RPMI7951 (cell line): ENCODE results near the gene RAMP3. TPM values are rescaled to one million over a fixed set of nuclear protein-coding genes. Genes with fewer than 3 reads are reported as not detected.

Source experiments
- DNase-seq: peaks from one replicate; pipeline ENCODE4 v3.0.0-alpha.2; 2012; ENCODE audit warnings: low read depth
- total RNA-seq: library from RNA; depleted of rRNA; stranded (reverse); fragments of >200 nt; shearing (Covaris generic); gene quantifications from 2 replicates; pipeline ENCODE4 v1.2.3, GENCODE V29; 2014; rRNA removed

The RAMP3 gene
- total RNA-seq, 1 experiment from 2014 or later, result 0.84 TPM

- no peak for DNase-seq
Observed at GRCh38 chr7:45220846-45221618, 63.4 kb downstream of the RAMP3 start.

GRCh38 chr7:45221896-45222604 lies 64.5 kb downstream of the RAMP3 start:
- no peak for DNase-seq

GRCh38 chr7:45223078-45223477 lies 65.5 kb downstream of the RAMP3 start:
- DNase-seq, result no peak

GRCh38 chr7:45223728-45224630 lies 66.4 kb downstream of the RAMP3 start:
- no peak for DNase-seq

GRCh38 chr7:45224832-45225231 lies 67.2 kb downstream of the RAMP3 start:
- DNase-seq, result no peak

GRCh38 chr7:45225311-45225947 lies 67.8 kb downstream of the RAMP3 start:
- no peak for DNase-seq

GRCh38 chr7:45225948-45226335 lies 68.4 kb downstream of the RAMP3 start:
- DNase-seq, result no peak

- DNase-seq, result no peak
Observed at GRCh38 chr7:45229156-45229920, 71.7 kb downstream of the RAMP3 start.

- DNase-seq, result peak; percentile 12
Observed at GRCh38 chr7:45230083-45230482, 72.5 kb downstream of the RAMP3 start.

GRCh38 chr7:45230611-45231165 lies 73.1 kb downstream of the RAMP3 start:
- DNase-seq, result no peak

GRCh38 chr7:45233249-45233775 lies 75.7 kb downstream of the RAMP3 start:
- DNase-seq, result no peak

Other genes starting within 250 kb of the RAMP3 start
- gene MYO1G, start 178.8 kb upstream of the RAMP3 start, total RNA-seq, result under 0.01 TPM in 1 of 2 replicates, not detected in the other
- gene CCM2, start 157.6 kb upstream of the RAMP3 start, total RNA-seq, result 65.0 and 75.1 TPM in 2 replicates
- 0.24 and 0.29 TPM in 2 replicates for gene NACAD, start 68.8 kb upstream of the RAMP3 start, total RNA-seq
- gene TBRG4, start 46.1 kb upstream of the RAMP3 start, total RNA-seq, result 89.3 and 94.0 TPM in 2 replicates